Measurements from ENCODE around the gene SRSF4. TPM values are rescaled to one million over a fixed set of nuclear protein-coding genes. Genes with fewer than 3 reads are reported as not detected.
"Not testable (repeated sequence)": the region's sequence is repeated elsewhere in the genome, so short reads cannot be mapped to it uniquely, and the experiment has no call there.

The SRSF4 gene
- total RNA-seq, 1 donor from 2014 or later, result 85.3 TPM

DNA sequence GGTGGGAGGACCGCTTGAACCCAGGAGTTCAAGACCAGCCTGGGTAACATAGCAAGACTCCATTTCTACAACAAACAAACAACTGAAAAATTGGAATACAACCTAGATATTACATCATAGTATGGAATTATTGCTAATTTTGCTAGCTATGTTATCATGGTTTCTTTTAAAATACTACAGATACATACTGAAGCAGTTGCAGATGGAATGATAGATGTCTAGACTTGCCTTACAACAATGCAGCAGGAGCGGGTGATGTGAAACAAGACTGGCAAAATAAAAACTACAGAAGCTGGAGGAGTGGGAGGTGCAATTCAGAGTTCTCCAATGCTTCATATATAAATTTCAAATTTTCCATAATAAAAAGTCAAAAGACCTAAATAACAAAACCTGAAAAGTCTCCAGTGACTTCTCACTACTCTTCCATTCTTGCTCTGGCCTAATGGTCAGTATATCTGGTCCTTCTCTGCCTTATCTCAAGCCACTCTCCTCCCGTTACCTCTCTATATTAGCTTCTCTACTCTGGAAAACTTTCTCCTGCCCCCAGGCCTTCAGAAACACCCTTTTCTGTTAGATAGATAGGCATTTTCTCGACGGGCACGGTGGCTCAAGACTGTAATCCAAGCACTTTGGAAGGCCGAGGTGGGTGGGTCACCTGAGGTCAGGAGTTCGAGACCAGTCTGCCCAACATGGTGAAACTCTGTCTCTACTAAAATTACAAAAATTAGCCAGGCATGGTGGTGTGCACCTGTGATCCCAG, 29.5 kb downstream of the SRSF4 start:
- Mint-ChIP-seq H3K27ac (no peak overlapping the region), H3K9me3 (no peaks in the 10 kb centered on the region), H3K36me3 (peaks cover 62% of the 10 kb centered on the region), H3K27me3 (no peaks in the 10 kb centered on the region), H3K4me1 (ENCODE audit: unreplicated experiment) (peaks cover 8% of the 10 kb centered on the region), H3K4me3 (no peak overlapping the region)
- TF ChIP-seq, protein P1, sequence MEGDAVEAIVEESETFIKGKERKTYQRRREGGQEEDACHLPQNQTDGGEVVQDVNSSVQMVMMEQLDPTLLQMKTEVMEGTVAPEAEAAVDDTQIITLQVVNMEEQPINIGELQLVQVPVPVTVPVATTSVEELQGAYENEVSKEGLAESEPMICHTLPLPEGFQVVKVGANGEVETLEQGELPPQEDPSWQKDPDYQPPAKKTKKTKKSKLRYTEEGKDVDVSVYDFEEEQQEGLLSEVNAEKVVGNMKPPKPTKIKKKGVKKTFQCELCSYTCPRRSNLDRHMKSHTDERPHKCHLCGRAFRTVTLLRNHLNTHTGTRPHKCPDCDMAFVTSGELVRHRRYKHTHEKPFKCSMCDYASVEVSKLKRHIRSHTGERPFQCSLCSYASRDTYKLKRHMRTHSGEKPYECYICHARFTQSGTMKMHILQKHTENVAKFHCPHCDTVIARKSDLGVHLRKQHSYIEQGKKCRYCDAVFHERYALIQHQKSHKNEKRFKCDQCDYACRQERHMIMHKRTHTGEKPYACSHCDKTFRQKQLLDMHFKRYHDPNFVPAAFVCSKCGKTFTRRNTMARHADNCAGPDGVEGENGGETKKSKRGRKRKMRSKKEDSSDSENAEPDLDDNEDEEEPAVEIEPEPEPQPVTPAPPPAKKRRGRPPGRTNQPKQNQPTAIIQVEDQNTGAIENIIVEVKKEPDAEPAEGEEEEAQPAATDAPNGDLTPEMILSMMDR (conservative IDR thresholded peaks at IDR 0.05), result no peak
- peak; percentile 32 for DNase-seq (ENCODE audit: extremely low spot score, unreplicated experiment)

DNA sequence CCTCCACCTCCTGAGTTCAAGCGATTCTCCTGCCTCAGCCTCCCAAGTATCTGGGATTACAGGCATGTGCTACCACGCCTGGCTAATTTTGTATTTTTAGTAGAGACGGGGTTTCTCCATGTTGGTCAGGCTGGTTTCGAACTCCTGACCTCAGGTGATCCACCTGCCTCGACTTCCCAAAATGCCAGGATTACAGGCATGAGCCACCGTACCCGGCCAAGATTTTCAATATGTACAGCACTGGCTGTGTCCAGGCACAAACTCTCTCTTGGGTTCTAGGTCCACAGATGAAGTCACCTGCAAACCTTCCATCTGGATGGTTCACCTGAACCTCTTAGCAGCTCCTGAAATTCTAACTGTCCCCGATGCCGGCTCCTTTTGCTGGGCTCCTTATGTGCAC, 31.4 kb downstream of the SRSF4 start:
- H3K9me3 Mint-ChIP-seq; H3K4me1 Mint-ChIP-seq (ENCODE audit: unreplicated experiment): not testable (repeated sequence)
- H3K36me3 Mint-ChIP-seq, result peaks cover 69% of the 10 kb centered on the region

DNA sequence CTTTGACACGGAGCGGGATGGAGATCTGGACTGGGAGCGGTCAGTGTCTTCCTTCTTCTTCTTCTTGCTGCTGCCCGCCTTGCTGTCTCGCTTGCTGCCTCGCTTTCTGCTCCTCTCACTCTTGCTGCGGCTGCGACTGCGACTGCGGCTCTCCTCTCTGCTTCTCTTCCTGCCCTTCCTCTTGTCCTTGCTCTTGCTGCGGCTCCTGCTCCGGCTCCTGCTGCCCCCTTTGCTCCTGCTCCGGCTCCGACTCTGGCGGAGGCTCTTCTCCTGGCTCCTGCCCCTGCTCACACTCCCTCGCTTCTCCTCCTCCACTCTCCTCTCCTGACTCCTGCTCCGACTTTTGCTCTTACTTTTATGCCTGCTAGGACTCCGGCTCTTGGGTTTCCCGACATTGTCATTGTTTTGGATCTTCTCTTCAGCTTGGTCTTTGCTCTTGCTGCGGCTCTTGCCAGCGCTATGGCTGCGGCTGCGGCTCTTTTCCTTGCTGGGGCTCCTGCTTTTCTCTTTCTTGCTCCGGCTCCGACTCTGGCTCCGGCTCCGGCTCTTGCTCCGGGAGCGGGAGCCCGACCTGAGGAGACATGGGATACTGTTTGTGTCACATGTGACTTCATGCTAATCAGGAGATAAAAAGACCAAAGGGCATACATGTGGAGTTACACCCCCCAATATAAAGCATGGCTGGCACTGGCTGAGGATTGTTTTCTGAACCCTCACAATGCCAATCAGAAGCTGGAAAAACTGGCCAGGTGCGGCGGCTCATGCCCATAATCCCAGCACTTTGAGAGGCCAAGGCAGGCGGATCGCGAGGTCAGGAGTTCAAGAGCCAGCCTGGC, 32.8 kb downstream of the SRSF4 start:
- no peaks in the 10 kb centered on the region for H3K9me3 Mint-ChIP-seq
- H3K27me3 Mint-ChIP-seq, result no peaks in the 10 kb centered on the region
- peaks cover 66% of the 10 kb centered on the region for H3K36me3 Mint-ChIP-seq
- TF ChIP-seq, protein P1 (conservative IDR thresholded peaks at IDR 0.05), result no peak
- H3K27ac Mint-ChIP-seq, result no peak overlapping the region
- H3K4me3 Mint-ChIP-seq, result no peak overlapping the region
- no peak for DNase-seq (ENCODE audit: extremely low spot score, unreplicated experiment)
- peaks cover 6% of the 10 kb centered on the region for H3K4me1 Mint-ChIP-seq (ENCODE audit: unreplicated experiment)

More for the DNA sequence above, 31.4 kb downstream of the SRSF4 start:
- not testable (repeated sequence) for H3K4me3 Mint-ChIP-seq; H3K27ac Mint-ChIP-seq; H3K27me3 Mint-ChIP-seq; DNase-seq (ENCODE audit: extremely low spot score, unreplicated experiment)

- Mint-ChIP-seq H3K4me1 (ENCODE audit: unreplicated experiment) (peaks cover 6% of the 10 kb centered on the region), H3K27me3 (no peaks in the 10 kb centered on the region), H3K4me3 (peak overlapping the region; percentile 7), H3K9me3 (no peaks in the 10 kb centered on the region), H3K27ac (peak overlapping the region; percentile 81), H3K36me3 (peaks cover 54% of the 10 kb centered on the region)
- DNase-seq (ENCODE audit: extremely low spot score, unreplicated experiment), result no peak
- TF ChIP-seq, protein P1 (conservative IDR thresholded peaks at IDR 0.05), result no peak
These were observed 35.8 kb downstream of the SRSF4 start for GRCh38 chr1:29145739-29146437.

GRCh38 chr1:29144178-29144577, 37.5 kb downstream of the SRSF4 start:
- peaks cover 43% of the 10 kb centered on the region for H3K36me3 Mint-ChIP-seq
- TF ChIP-seq, protein P1 (conservative IDR thresholded peaks at IDR 0.05), result no peak
- no peaks in the 10 kb centered on the region for H3K27me3 Mint-ChIP-seq
- no peaks in the 10 kb centered on the region for H3K9me3 Mint-ChIP-seq
- no peak overlapping the region for H3K4me3 Mint-ChIP-seq
- DNase-seq (ENCODE audit: extremely low spot score, unreplicated experiment), result no peak
- H3K27ac Mint-ChIP-seq, result peak overlapping the region; percentile 88
- peaks cover 6% of the 10 kb centered on the region for H3K4me1 Mint-ChIP-seq (ENCODE audit: unreplicated experiment)
